A673 (cell line): ENCODE measurements around the gene APC2. TPM values are rescaled to one million over a fixed set of nuclear protein-coding genes. Genes with fewer than 3 reads are reported as not detected.

Experiments used
- BruUV-seq: library from RNA; stranded (reverse); fragments of 400-500 nt; replicated peaks from 2 replicates; lab custom pipeline; 2021; lab: Mats Ljungman, UMichigan
- CTCF ChIA-PET: fragments of 300-600 bp; sonication (Branson Sonifier 250); formaldehyde crosslinking; loops from one replicate; lab custom pipeline; 2022; ENCODE audit warnings: antibody characterized with exemption; lab: Charles Lee
- POLR2A ChIA-PET: fragments of 300-600 bp; sonication (Branson Sonifier 250); formaldehyde crosslinking; loops from one replicate; lab custom pipeline; 2022; ENCODE audit warnings: antibody characterized with exemption; ENCODE audit not compliant: low non-redundant PET; lab: Charles Lee
- DNase-seq: peaks from one replicate; pipeline ENCODE4 v3.0.0-alpha.2; 2015; ENCODE audit warnings: low spot score
- H3K27ac ChIP-seq: fragments of 200-600 bp; sonication (generic); 2 replicates; pipeline ENCODE4 v1.5.1; 2016; ENCODE audit warnings: mixed run types, low read depth, mild to moderate bottlenecking, mixed read lengths, antibody characterized with exemption, low read length; ENCODE audit not compliant: poor library complexity, severe bottlenecking
- H3K27me3 ChIP-seq: fragments of 200-600 bp; sonication (generic); replicated peaks from 2 replicates; pipeline ENCODE4 v1.6.1; 2017; ENCODE audit warnings: mixed run types, low read depth, mild to moderate bottlenecking, mixed read lengths, antibody characterized with exemption, low read length; ENCODE audit not compliant: insufficient read depth, poor library complexity
- H3K36me3 ChIP-seq: fragments of 200-600 bp; sonication (generic); 2 replicates; pipeline ENCODE4 v1.6.1; 2016; ENCODE audit warnings: mixed run types, mild to moderate bottlenecking, mixed read lengths, antibody characterized with exemption, low read length; ENCODE audit not compliant: insufficient read depth, poor library complexity, severe bottlenecking
- H3K4me1 ChIP-seq: fragments of 200-600 bp; sonication (generic); 2 replicates; pipeline ENCODE4 v1.6.1; 2017; ENCODE audit warnings: mixed run types, mild to moderate bottlenecking, mixed read lengths, antibody characterized with exemption, low read length; ENCODE audit not compliant: insufficient read depth, poor library complexity, severe bottlenecking
- H3K4me3 ChIP-seq: fragments of 200-600 bp; sonication (generic); 2 replicates; pipeline ENCODE4 v1.5.1; 2016; ENCODE audit warnings: low read depth, mixed run types, mild to moderate bottlenecking, mixed read lengths, low read length; ENCODE audit not compliant: poor library complexity, severe bottlenecking
- H3K9me3 ChIP-seq: fragments of 200-600 bp; sonication (generic); 2 replicates; pipeline ENCODE4 v1.6.1; 2016; ENCODE audit warnings: mixed run types, low read depth, mild to moderate bottlenecking, mixed read lengths, antibody characterized with exemption, low read length; ENCODE audit not compliant: poor library complexity, severe bottlenecking
- EZH2 ChIP-seq: fragments of 200-600 bp; sonication (generic); IDR thresholded peaks from 2 replicates; pipeline ENCODE4 v1.6.1; 2017; ENCODE audit warnings: borderline replicate concordance, low read depth, mild to moderate bottlenecking, mixed read lengths, antibody characterized with exemption, low read length; ENCODE audit not compliant: poor library complexity, severe bottlenecking
- intact Hi-C: fragments of 100-400 bp; cut with micrococcal nuclease; formaldehyde crosslinking; loops from one replicate; pipeline ENCODE4 v1.10.0; 2022; ENCODE audit not compliant: unreplicated experiment
- total RNA-seq: library from RNA; stranded (reverse); gene quantifications from 2 replicates; pipeline ENCODE4 v1.2.3, GENCODE V29; 2021
- TF ChIP-seq, protein P1 (sequence below): fragments of 300-800, 200-600 bp; sonication (generic); conservative IDR thresholded peaks from 2 replicates; pipeline ENCODE4 v1.5.1; 2017; ENCODE audit warnings: low read depth, mild to moderate bottlenecking, antibody characterized with exemption, low read length, moderate library complexity, mixed read lengths

The APC2 gene
- total RNA-seq, 1 experiment from 2014 or later = 1.3 TPM

DNA sequence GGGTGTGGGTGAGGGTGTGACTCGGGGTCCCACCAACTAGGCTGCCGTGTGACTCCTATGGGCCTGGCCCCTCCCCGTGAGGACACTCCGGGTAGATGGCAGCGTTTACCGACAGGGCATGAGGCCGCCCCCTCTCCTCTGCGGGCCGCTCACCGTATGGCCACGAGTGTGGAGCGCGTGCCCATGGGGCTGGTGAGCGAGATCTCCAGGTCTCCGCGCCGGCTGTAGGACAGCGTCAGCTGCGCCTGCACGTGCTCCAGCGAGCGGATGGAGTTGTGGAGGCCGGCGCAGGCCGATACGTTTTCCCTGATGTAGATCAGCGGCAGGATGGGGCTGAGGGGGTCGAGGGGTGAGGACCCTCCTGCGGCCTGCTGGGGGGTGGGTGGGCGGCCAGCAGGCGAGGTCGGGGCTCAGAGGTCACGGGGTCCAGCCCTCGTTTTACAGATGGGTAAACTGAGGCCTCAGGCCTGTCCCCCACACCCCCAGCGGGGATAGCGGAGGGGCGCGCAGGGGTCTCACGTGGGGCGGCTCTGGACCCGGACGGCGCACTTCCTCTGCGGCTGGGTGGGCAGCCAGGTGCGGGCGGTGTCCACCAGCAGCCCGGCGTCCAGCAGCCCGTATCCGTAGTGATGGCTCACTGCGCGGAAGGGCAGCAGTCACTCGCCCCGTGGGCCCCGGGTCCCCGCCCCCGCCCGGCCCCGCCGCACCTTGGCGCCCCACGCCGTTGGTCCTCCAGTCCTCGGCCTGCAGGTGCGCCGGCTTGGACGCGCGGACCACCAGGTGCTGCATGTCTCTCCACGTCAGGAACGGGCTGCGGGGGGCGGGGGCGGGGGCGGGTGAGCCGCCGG, 33.4 kb downstream of the APC2 start:
- Histone ChIP-seq H3K4me3 (no peak overlapping the region), H3K9me3 (no peaks in the 10 kb centered on the region), H3K27me3 (no peaks in the 10 kb centered on the region), H3K36me3 (no peaks in the 10 kb centered on the region), H3K27ac (no peak overlapping the region), H3K4me1 (no peaks in the 10 kb centered on the region)
- ChIA-PET POLR2A (no interaction called here), CTCF (no interaction called here)
- no peak for TF ChIP-seq EZH2
- TF ChIP-seq, protein P1, sequence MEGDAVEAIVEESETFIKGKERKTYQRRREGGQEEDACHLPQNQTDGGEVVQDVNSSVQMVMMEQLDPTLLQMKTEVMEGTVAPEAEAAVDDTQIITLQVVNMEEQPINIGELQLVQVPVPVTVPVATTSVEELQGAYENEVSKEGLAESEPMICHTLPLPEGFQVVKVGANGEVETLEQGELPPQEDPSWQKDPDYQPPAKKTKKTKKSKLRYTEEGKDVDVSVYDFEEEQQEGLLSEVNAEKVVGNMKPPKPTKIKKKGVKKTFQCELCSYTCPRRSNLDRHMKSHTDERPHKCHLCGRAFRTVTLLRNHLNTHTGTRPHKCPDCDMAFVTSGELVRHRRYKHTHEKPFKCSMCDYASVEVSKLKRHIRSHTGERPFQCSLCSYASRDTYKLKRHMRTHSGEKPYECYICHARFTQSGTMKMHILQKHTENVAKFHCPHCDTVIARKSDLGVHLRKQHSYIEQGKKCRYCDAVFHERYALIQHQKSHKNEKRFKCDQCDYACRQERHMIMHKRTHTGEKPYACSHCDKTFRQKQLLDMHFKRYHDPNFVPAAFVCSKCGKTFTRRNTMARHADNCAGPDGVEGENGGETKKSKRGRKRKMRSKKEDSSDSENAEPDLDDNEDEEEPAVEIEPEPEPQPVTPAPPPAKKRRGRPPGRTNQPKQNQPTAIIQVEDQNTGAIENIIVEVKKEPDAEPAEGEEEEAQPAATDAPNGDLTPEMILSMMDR = no peak
- no peak for DNase-seq
- intact Hi-C loops = no loop called here
- BruUV-seq = no TSS peak

DNA sequence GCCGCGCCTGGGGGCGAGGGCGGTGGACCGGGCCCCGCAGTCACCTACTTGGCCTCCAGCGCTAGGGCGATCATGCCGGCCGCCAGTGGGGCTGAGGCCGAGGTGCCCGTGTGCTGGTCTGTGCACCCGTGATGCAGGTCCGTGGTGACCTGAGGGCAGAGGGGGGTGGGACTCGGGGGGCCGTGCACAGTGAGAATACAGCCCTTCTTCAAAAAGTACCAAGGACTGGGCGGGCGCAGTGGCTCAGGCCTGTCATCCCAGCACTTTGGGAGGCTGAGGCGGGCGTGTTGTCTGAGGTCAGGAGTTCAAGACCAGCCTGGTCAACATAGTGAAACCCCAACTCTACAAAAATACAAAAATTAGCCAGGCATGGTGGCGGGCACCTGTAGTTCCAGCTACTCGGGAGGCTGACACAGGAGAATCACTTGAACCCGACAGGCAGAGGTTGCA, 34.1 kb downstream of the APC2 start:
- Histone ChIP-seq H3K4me3 (no peak overlapping the region), H3K9me3 (no peaks in the 10 kb centered on the region), H3K36me3 (no peaks in the 10 kb centered on the region), H3K27ac (no peak overlapping the region), H3K4me1 (no peaks in the 10 kb centered on the region), H3K27me3 (no peaks in the 10 kb centered on the region)
- no peak for DNase-seq
- ChIA-PET POLR2A (no interaction called here), CTCF (no interaction called here)
- TF ChIP-seq, protein P1 = no peak
- TF ChIP-seq EZH2 = no peak
- intact Hi-C loops = no loop called here
- no TSS peak for BruUV-seq

DNA sequence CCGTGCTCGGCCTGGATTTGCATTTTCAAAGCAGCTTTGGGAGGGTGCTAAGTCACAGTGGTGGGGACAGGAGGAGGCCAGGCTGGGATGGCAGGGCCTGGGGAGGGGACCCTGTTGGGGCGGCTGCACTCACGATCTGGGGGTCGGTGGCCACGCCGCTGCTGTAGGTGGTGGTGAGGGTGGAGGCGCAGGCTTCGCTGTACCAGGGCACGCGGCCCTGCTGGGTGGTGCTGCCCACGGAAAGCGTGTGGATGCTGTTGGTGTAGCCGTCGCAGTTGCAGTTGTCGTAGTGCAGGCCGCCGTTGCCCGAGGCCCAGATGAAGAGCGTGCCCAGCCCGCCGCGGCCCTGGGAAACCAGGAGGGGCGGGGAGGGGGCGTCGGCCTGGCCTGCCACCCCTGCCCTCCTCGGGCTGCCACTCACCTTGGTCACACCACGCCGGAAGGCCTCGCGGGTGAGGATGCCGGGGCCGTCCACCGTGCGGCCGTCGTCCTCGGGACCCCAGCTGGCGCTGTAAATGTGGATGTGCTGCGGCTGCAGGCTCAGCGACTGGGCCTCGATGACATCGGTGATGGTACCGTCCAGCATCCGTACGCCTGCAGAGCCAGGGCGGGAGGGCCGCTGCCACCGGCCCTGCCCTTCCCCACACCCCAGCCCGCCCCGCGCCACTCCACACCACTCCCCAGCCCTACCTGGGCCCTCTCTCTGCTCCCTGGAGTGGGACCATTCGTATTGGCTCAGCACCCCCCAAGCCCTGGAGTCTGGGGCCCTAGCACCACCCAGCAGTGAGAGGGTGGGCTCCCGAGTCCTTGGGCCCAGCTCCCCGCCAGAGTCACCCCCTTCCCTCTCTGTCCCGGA, 37.0 kb downstream of the APC2 start:
- H3K27ac ChIP-seq = no peak overlapping the region

More for the DNA sequence above, 37.0 kb downstream of the APC2 start:
- CTCF ChIA-PET = no interaction called here
- H3K27me3 ChIP-seq = no peaks in the 10 kb centered on the region
- no peak overlapping the region for H3K4me3 ChIP-seq
- no peaks in the 10 kb centered on the region for H3K9me3 ChIP-seq
- intact Hi-C loops = no loop called here
- BruUV-seq = no TSS peak
- H3K36me3 ChIP-seq = no peaks in the 10 kb centered on the region
- no peak for DNase-seq
- POLR2A ChIA-PET = no interaction called here
- TF ChIP-seq, protein P1 = no peak
- no peak for TF ChIP-seq EZH2
- H3K4me1 ChIP-seq = peaks cover 11% of the 10 kb centered on the region
